Measurements from ENCODE around the gene MAFF. TPM values are rescaled to one million over a fixed set of nuclear protein-coding genes. Genes with fewer than 3 reads are reported as not detected.

MAFF gene
- total RNA-seq, 3 donors from 2014 or later (not counting 1 experiment from before 2014, with no cell fraction given): 168 to 215 (median 187) TPM

GRCh38 chr22:38186429-38186828 lies 15.4 kb upstream of the MAFF start:
- 82% methylated on average over 5 of the region's 5 CpGs for WGBS (ENCODE audit: insufficient coverage)
- Histone ChIP-seq H3K27me3 (ENCODE audit: control insufficient read depth, insufficient read depth, low read length) (no peaks in the 10 kb centered on the region), H3K36me3 (ENCODE audit: control insufficient read depth, insufficient read depth, low read length) (no peaks in the 10 kb centered on the region), H3K4me1 (ENCODE audit: control insufficient read depth, insufficient read depth, low read length) (peaks cover 13% of the 10 kb centered on the region), H3K27ac (ENCODE audit: low read length) (no peak overlapping the region), H3K4me3 (ENCODE audit: low read length) (no peak overlapping the region), H3K9me3 (ENCODE audit: control insufficient read depth, insufficient read depth, low read length) (no peaks in the 10 kb centered on the region)
- DNase-seq (no peak), ATAC-seq (no peak)
- Mint-ChIP-seq H3K9me3 (no peaks in the 10 kb centered on the region), H3K4me3 (no peak overlapping the region), H3K36me3 (no peaks in the 10 kb centered on the region), H3K27ac (no peak overlapping the region), H3K4me1 (peaks cover 7 to 8% of the 10 kb centered on the region in 2 donors), H3K27me3 (ENCODE audit: low read depth in 2 of 2) (no peaks in the 10 kb centered on the region)
- intact Hi-C loops (cut with micrococcal nuclease): no loop called here
- TF ChIP-seq, protein P1, sequence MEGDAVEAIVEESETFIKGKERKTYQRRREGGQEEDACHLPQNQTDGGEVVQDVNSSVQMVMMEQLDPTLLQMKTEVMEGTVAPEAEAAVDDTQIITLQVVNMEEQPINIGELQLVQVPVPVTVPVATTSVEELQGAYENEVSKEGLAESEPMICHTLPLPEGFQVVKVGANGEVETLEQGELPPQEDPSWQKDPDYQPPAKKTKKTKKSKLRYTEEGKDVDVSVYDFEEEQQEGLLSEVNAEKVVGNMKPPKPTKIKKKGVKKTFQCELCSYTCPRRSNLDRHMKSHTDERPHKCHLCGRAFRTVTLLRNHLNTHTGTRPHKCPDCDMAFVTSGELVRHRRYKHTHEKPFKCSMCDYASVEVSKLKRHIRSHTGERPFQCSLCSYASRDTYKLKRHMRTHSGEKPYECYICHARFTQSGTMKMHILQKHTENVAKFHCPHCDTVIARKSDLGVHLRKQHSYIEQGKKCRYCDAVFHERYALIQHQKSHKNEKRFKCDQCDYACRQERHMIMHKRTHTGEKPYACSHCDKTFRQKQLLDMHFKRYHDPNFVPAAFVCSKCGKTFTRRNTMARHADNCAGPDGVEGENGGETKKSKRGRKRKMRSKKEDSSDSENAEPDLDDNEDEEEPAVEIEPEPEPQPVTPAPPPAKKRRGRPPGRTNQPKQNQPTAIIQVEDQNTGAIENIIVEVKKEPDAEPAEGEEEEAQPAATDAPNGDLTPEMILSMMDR (IDR thresholded peaks at IDR 0.05): no peak

DNA sequence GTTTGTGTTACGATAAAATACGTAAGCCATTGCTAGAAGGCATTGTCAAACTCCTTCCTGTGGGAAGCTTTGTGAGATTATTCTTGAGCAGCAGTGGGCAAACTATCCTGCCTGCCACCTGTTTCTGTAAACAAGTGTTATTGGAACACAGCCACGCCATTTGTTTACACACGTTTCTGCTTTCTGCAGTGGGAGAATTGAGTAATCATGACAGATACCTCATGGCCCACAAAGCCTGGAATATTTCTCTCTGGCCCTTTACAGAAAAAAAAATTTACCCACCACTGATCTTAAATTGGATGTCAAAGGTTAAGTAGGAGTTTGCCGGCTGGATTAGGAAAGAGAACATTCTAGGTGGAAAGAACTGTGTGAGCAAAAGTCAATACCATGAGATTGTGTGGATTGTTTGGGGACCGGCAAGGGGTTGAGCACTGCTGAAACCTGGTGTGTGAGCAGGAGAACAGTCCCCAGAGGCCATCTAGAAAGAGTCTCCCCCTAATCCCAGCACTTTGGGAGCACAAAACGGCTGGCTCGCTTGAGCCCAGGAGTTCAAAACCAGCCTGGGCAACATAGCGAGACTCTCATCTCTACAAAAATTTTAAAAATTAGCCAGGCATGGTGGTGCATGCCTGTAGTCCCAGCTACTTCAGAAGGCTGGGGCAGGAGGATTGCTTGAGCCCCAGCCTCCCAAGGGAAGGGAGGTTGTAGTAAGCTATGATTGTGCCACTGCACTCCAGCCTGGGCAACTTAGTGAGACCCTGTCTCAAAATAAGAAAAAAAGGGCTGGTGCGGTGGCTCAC lies 14.2 kb upstream of the MAFF start:
- peaks cover 0 to 6% of the 10 kb centered on the region in 2 donors for H3K4me1 Mint-ChIP-seq
- H3K4me1 ChIP-seq (ENCODE audit: control insufficient read depth, insufficient read depth, low read length): peaks cover 4% of the 10 kb centered on the region
- H3K27me3 Mint-ChIP-seq (ENCODE audit: low read depth in 2 of 2): peaks cover 0 to 3% of the 10 kb centered on the region in 2 donors
- intact Hi-C loops (cut with micrococcal nuclease): no loop called here
- H3K27me3 ChIP-seq (ENCODE audit: control insufficient read depth, insufficient read depth, low read length): no peaks in the 10 kb centered on the region
- H3K36me3 Mint-ChIP-seq: no peaks in the 10 kb centered on the region
- no peaks in the 10 kb centered on the region for H3K36me3 ChIP-seq (ENCODE audit: control insufficient read depth, insufficient read depth, low read length)
- H3K4me3 ChIP-seq (ENCODE audit: low read length): no peak overlapping the region
- no peak overlapping the region for H3K27ac ChIP-seq (ENCODE audit: low read length)
- no peaks in the 10 kb centered on the region for H3K9me3 ChIP-seq (ENCODE audit: control insufficient read depth, insufficient read depth, low read length)
- H3K27ac Mint-ChIP-seq: no peak overlapping the region
- TF ChIP-seq, protein P1 (IDR thresholded peaks at IDR 0.05): no peak
- 83% methylated on average over 10 of the region's 10 CpGs for WGBS (ENCODE audit: insufficient coverage)
- H3K4me3 Mint-ChIP-seq: no peak overlapping the region
- DNase-seq (no peak), ATAC-seq (no peak)
- no peaks in the 10 kb centered on the region for H3K9me3 Mint-ChIP-seq

DNA sequence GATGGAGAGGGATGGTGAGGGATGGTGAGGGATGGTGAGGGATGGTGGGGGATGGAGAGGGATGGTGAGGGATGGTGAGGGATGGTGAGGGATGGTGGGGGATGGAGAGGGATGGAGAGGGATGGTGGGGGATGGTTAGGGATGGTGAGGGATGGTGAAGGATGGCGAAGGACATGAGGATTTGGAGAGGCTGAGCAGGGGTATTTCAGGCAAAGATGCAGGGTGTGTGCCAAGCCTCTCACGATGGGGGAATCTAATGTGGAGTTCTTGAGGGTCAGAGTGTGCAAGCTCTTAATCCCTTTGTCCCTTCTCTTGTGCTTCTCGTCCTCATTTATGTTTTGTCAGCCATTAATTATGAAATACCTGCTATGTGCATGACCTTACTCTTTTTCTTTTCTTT lies 12.7 kb upstream of the MAFF start:
- Histone ChIP-seq H3K36me3 (ENCODE audit: control insufficient read depth, insufficient read depth, low read length) (no peaks in the 10 kb centered on the region), H3K27ac (ENCODE audit: low read length) (no peak overlapping the region), H3K9me3 (ENCODE audit: control insufficient read depth, insufficient read depth, low read length) (no peaks in the 10 kb centered on the region), H3K27me3 (ENCODE audit: control insufficient read depth, insufficient read depth, low read length) (no peaks in the 10 kb centered on the region), H3K4me1 (ENCODE audit: control insufficient read depth, insufficient read depth, low read length) (no peaks in the 10 kb centered on the region), H3K4me3 (ENCODE audit: low read length) (no peak overlapping the region)
- Mint-ChIP-seq H3K27ac (no peak overlapping the region), H3K4me1 (peaks cover under 1 to 7% of the 10 kb centered on the region in 2 donors), H3K4me3 (no peak overlapping the region), H3K9me3 (no peaks in the 10 kb centered on the region), H3K27me3 (ENCODE audit: low read depth in 2 of 2) (peaks cover 0 to 7% of the 10 kb centered on the region in 2 donors), H3K36me3 (no peaks in the 10 kb centered on the region)
- intact Hi-C loops (cut with micrococcal nuclease): no loop called here
- WGBS (ENCODE audit: insufficient coverage): 81% methylated on average over 3 of the region's 3 CpGs
- TF ChIP-seq, protein P1 (IDR thresholded peaks at IDR 0.05): no peak
- DNase-seq (no peak), ATAC-seq (no peak)

Data from natural killer cell (primary cell).